Measurements from ENCODE around the gene SH2B3. TPM values are rescaled to one million over a fixed set of nuclear protein-coding genes. Genes with fewer than 3 reads are reported as not detected.

The SH2B3 gene
- polyA plus RNA-seq: 0.16 and 0.21 TPM in 2 replicates

DNA sequence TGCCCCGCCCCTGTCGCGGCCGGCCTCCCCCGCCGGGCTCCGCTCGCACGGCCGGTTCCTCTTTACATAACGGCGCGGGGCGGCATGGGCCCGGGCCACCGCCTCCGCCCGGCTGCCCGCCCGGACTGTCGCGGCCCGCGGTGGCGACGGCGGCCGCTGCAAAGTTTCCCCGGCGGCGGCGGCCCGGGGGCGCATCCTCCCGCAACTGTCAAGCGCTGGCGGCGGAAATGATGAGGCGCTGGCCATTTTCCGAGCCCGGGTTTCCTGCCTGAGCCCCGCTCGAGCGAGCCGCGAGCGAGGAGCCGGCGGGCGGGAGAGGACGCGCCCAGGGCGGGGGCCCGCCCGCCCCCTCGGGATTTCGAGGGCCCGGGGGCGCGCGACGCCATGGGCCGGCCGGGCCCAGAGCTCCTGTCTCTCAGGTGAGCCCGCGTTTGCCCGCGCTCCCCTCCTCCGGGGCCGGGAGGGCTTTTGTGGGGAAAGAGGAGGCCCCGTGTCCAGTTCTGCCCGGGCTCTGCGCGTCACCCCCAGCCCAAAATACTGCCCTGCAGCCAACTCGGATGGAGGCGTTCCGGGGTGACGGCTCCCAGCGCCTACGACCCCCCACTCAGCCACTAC lies at the start of gene SH2B3:
Gene SH2B3 (plus strand): TSS at position 65 of the 615 bp plus-strand sequence. CDS start 12,223 bp downstream, outside the sequence.

DNA sequence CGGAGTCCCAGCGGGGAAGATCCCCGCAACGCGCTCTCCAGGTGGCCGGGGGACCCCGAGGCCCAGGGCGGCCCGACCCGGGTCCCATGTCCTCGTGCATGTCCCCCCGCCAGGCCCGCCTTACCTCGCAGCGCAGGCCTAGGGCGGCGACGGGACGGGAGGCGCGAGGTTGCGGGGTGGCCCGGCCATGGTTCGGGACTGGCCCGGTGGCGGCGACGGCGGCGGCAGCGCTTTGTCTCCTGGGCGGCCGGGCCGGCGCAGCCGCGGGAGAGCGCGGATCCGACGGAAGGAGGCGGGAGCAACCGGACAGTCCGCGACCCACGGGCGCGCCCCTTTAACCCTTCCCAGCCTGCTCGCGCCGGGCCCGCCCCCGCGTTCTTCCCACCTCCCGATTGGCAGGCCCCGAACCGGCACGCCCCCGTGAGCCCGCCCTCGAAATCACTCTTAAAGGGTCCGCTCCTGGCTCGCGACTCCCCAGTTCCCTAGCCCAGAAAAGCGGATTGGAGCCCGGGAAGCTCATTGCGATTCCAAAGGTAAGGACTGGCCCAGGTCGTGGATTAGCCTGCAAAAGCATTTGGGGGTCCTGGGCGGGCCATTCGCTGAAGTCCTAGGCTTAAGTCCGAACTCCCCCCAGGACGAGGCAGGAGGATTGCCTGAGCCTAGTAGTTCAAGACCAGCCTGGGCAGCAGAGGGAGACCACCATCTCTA lies 36.8 kb upstream of the SH2B3 start, which contains the start of gene PHETA1:
Gene PHETA1 (minus strand): TSS at position 308 of the 708 bp plus-strand sequence. CDS start 5,668 bp downstream, outside the sequence.

Other genes with a start within 250 kb of the SH2B3 start
- gene PHETA1, start 36.8 kb upstream of the SH2B3 start, polyA plus RNA-seq: not detected in 2 replicates
- gene ATXN2, start 193.4 kb downstream of the SH2B3 start, polyA plus RNA-seq: 90.1 and 94.4 TPM in 2 replicates

Measured in Purkinje cell (primary cell).